Glomerular visceral epithelial cell (primary cell): ENCODE data around the gene NF2.
"Not testable (repeated sequence)": the region's sequence is repeated elsewhere in the genome, so short reads cannot be mapped to it uniquely, and the experiment has no call there.

Experiments used
- DNase-seq: peaks from one replicate; pipeline ENCODE4 v3.0.0-alpha.2; 2016; ENCODE audit errors: extremely low spot score

Gene NF2

GRCh38 chr22:29596408-29596807 lies 7.0 kb upstream of the NF2 start:
- no peak for DNase-seq

GRCh38 chr22:29597871-29598683 lies 5.4 kb upstream of the NF2 start:
- DNase-seq = not testable (repeated sequence)

DNA sequence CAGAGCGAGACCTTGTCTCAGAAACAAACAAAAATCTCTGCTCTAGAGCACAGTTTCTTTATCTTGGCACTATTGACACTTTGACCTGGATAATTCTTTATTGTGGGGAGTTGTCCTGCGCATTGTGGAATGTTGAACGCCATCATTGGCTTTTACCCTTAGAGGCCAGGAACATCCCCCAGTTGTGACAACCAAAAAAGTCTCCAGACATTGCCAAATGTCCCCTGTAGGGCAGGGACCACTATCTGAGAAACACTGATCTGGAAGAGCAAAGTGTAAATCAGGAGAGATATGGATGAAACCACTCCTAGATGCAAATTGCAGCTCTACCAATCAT lies 4.8 kb upstream of the NF2 start:
- DNase-seq = no peak

- DNase-seq = no peak
Measured at GRCh38 chr22:29604076-29604360, 585 bp downstream of the NF2 start.

GRCh38 chr22:29605527-29605850 lies 2.1 kb downstream of the NF2 start:
- DNase-seq = no peak

GRCh38 chr22:29606320-29606719 lies 2.9 kb downstream of the NF2 start:
- no peak for DNase-seq

DNA sequence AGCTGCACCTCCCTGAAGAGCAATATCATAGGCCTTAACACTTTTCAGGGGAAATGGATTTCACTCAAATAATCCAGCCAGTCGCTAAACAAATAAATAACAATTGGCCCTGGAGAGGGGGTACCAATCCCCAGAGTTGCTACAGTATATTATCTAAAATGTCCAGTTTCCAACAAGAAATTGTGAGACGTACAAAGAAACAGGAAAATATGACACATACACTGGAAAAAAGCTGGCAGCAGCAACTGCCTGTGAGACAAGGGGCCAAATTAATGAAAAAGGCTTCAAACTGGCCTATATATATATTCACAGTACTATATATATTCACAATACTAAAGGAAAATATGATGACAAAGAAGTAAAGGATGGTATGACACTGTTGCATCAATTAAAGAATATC lies 4.0 kb downstream of the NF2 start:
- no peak for DNase-seq

DNA sequence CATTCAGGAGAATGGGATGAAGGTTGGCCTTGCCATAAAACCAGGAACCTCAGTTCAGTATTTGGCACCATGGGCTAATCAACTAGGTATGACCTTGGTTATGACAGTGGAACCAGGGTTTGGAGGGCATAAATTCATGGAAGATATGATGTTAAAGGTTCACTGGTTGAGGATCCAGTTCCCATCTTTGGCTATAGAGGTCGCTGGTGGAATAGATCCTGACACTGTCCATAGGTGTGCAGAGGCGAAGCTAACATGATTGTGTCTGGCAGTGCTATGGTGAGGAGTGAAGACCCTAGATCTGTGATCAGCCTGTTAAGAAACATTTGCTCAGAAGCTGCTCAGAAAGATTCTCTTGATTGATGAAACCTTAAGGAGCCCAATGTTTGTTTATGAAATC lies 5.7 kb downstream of the NF2 start:
- DNase-seq = no peak

GRCh38 chr22:29610780-29611179 lies 7.3 kb downstream of the NF2 start:
- no peak for DNase-seq

DNA sequence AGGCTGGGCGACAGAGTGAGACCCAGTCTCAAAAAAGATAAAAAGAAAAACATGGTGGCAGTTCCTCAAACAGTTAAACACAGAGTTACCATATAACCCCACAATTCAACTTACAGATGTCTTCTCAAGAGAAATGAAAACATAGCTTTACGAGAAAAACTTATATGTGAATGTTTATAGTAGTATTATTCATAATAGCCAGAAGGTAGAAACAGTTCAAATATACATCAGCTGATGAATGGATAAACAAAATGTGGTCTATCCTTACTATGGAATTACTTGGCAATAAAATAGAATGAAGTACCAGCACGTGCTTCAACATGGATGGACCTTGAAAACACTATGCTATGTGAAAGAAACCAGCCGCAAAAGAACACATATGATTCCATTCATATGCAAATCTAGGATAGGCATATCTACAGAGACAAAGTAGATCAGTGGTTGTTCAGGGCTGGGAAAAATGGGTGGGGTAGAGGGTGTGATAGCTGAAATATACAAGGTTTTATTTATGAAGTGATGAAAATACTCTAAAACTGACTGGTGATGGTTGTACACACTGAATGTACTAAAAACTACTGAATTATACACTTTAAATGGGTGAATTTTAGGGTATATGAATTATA lies 12.4 kb downstream of the NF2 start:
- DNase-seq = no peak

GRCh38 chr22:29617922-29618629 lies 14.6 kb downstream of the NF2 start:
- DNase-seq = peak; percentile 61

DNA sequence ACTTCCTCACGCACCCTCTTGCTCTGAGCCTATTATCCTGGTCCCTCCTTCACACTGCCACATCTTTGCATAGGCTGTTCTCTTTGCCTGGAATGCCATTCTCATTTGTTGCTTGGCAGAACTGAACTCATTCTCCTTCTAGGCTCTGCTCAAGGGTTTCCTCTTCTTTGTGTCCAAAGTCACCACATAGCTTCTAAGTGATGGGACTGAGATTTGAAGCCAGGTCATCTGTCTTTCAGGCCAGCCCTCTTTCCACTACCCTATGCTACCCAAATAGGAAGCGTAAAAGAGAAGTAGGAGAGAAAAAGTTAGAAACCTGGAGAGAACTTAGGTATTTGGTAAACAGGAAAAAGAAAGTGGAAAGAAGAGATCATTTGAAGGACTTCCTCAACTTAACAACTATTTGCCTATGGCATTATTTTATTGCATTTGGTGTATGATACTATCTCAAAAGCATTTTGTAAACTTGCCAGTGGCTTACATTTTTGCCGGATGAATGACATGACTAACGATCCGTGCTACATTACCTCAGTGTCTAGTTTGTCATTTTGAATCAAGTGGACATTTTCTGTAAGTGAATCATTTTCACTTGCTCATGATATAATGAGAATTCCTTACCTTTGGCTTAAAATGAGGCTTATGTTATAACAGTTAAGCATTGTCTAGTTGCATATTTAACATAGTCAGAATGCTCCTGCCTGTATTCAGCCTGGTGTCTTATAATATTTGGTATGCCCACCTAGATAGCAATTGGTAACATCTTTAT lies 18.5 kb downstream of the NF2 start:
- peak; percentile 95 for DNase-seq

- DNase-seq = no peak
Measured at GRCh38 chr22:29623059-29623458, 19.6 kb downstream of the NF2 start.

GRCh38 chr22:29623553-29624169 lies 20.2 kb downstream of the NF2 start:
- no peak for DNase-seq

GRCh38 chr22:29625090-29625825 lies 21.8 kb downstream of the NF2 start:
- DNase-seq = peak; percentile 77

DNA sequence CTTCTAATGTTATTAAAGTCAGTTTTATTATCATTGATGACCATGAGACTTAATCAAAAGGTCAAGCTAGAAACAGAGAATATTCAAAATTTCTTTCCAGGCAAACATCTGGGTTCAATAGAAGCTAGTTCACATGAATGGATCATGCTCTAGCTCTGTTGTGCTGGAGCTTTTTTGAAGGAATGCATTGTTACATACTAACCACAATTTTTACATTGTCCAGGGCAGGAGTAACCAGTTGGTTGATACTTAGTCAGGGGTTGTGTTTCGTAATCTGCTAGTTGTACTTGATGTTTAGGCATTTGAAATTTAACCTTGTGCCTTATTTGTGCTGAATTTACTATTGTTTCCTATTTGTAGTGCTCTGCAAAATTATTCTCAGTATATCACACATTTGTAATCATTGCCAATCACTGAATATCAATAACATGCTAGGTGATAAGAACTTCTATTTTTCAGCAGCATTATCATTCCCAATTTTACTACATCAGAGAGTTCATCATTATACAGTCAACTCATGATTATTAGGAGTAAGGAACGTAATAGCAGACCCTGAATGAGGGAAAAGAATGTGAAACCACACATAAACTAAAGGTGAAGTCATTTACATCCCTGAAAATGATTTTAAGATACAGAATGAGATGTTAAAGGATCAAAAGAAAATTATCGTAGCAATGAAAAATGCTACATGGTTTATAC lies 23.2 kb downstream of the NF2 start:
- DNase-seq = peak; percentile 51

DNA sequence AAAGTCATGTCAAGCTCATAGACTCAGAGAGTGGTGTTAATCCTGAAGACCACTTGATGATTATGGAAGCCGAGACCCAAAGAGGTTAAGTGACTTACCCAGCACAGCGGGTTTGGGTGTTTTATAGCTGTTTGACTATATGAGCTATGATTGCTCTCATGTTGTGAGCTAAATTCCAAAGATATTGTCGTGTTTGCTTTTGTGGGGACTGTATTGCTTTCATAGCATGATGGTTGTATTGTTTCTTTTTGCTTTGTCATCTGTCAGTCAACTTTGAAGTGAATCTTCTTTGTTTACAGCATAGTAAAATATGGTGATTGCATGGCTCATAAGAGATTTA lies 23.7 kb downstream of the NF2 start:
- DNase-seq = no peak

- no peak for DNase-seq
Measured at GRCh38 chr22:29628996-29629902, 25.8 kb downstream of the NF2 start.

GRCh38 chr22:29629903-29630516 lies 26.6 kb downstream of the NF2 start:
- no peak for DNase-seq
